DMS153 treated with DMSO at 0.1 percent for 48 hours (cell line): Measurements from ENCODE around the gene EHD1.

Experiments used
- DNase-seq: peaks from one replicate; lab custom pipeline; 2025; ENCODE audit not compliant: unreplicated experiment; lab: John Stamatoyannopoulos, UW

Gene EHD1

GRCh38 chr11:64802370-64803157 lies 75.9 kb downstream of the EHD1 start:
- no peak for DNase-seq
